Measurements from ENCODE around the gene WWOX.

WWOX gene

GRCh38 chr16:78258375-78259065 is 159.1 kb downstream of the WWOX start:
- no peak for DNase-seq (ENCODE audit: low read depth in 4 of 4, low spot score in 1 of 4)

- DNase-seq (ENCODE audit: low read depth in 4 of 4, low spot score in 1 of 4) = no peak
These were observed 160.4 kb downstream of the WWOX start for GRCh38 chr16:78259873-78260272.

GRCh38 chr16:78264642-78265041 is 165.2 kb downstream of the WWOX start:
- DNase-seq (ENCODE audit: low read depth in 4 of 4, low spot score in 1 of 4) = no peak

GRCh38 chr16:78269256-78269655 is 169.8 kb downstream of the WWOX start:
- no peak for DNase-seq (ENCODE audit: low read depth in 4 of 4, low spot score in 1 of 4)

GRCh38 chr16:78271981-78272380 is 172.5 kb downstream of the WWOX start:
- DNase-seq (ENCODE audit: low read depth in 4 of 4, low spot score in 1 of 4) = no peak

- no peak for DNase-seq (ENCODE audit: low read depth in 4 of 4, low spot score in 1 of 4)
These were observed 175.3 kb downstream of the WWOX start for GRCh38 chr16:78274771-78275170.

GRCh38 chr16:78275420-78275819 is 176.0 kb downstream of the WWOX start:
- no peak for DNase-seq (ENCODE audit: low read depth in 4 of 4, low spot score in 1 of 4)

- no peak for DNase-seq (ENCODE audit: low read depth in 4 of 4, low spot score in 1 of 4)
These were observed 178.0 kb downstream of the WWOX start for GRCh38 chr16:78277321-78278055.

GRCh38 chr16:78278056-78278450 is 178.6 kb downstream of the WWOX start:
- no peak for DNase-seq (ENCODE audit: low read depth in 4 of 4, low spot score in 1 of 4)

GRCh38 chr16:78281115-78281514 is 181.7 kb downstream of the WWOX start:
- DNase-seq (ENCODE audit: low read depth in 4 of 4, low spot score in 1 of 4) = no peak

GRCh38 chr16:78283548-78284251 is 184.2 kb downstream of the WWOX start:
- no peak for DNase-seq (ENCODE audit: low read depth in 4 of 4, low spot score in 1 of 4)

GRCh38 chr16:78284326-78284725 is 184.9 kb downstream of the WWOX start:
- no peak for DNase-seq (ENCODE audit: low read depth in 4 of 4, low spot score in 1 of 4)

GRCh38 chr16:78284957-78285434 is 185.5 kb downstream of the WWOX start:
- DNase-seq (ENCODE audit: low read depth in 4 of 4, low spot score in 1 of 4) = no peak

- no peak for DNase-seq (ENCODE audit: low read depth in 4 of 4, low spot score in 1 of 4)
These were observed 186.0 kb downstream of the WWOX start for GRCh38 chr16:78285437-78285922.

- no peak for DNase-seq (ENCODE audit: low read depth in 4 of 4, low spot score in 1 of 4)
These were observed 186.6 kb downstream of the WWOX start for GRCh38 chr16:78286065-78286464.

GRCh38 chr16:78288888-78289287 is 189.4 kb downstream of the WWOX start:
- no peak for DNase-seq (ENCODE audit: low read depth in 4 of 4, low spot score in 1 of 4)

GRCh38 chr16:78289373-78289772 is 189.9 kb downstream of the WWOX start:
- DNase-seq (ENCODE audit: low read depth in 4 of 4, low spot score in 1 of 4) = no peak

- no peak for DNase-seq (ENCODE audit: low read depth in 4 of 4, low spot score in 1 of 4)
These were observed 190.4 kb downstream of the WWOX start for GRCh38 chr16:78289844-78290277.

GRCh38 chr16:78290395-78290794 is 190.9 kb downstream of the WWOX start:
- no peak for DNase-seq (ENCODE audit: low read depth in 4 of 4, low spot score in 1 of 4)

- no peak for DNase-seq (ENCODE audit: low read depth in 4 of 4, low spot score in 1 of 4)
These were observed 191.6 kb downstream of the WWOX start for GRCh38 chr16:78290872-78291591.

- DNase-seq (ENCODE audit: low read depth in 4 of 4, low spot score in 1 of 4) = no peak
These were observed 192.2 kb downstream of the WWOX start for GRCh38 chr16:78291604-78292003.

All from stimulated activated CD4-positive, alpha-beta T cell treated with anti-CD3 and anti-CD28 coated beads, Interleukin-1b, Interleukin-23, amount 100 ng/mL, for 24 hours (primary cell).